Skin of body (tissue), 2 donors: ENCODE results near the gene UCK1. TPM values are rescaled to one million over a fixed set of nuclear protein-coding genes. Genes with fewer than 3 reads are reported as not detected.

Source experiments
- DNase-seq: peaks from one replicate; lab custom pipeline; 2025; lab: John Stamatoyannopoulos, UW
- total RNA-seq: library from RNA; depleted of rRNA; stranded (reverse); fragments of >200 nt; gene quantifications from one replicate; pipeline ENCODE4 v1.2.3, GENCODE V29; 2014

The UCK1 gene
- total RNA-seq, 1 donor from 2014 or later, result 11.4 TPM

GRCh38 chr9:131496844-131497405 is 34.1 kb downstream of the UCK1 start:
- no peak for DNase-seq

- no peak for DNase-seq
Measured at GRCh38 chr9:131495785-131496184, 35.3 kb downstream of the UCK1 start.

- no peak for DNase-seq
Measured at GRCh38 chr9:131494296-131494870, 36.7 kb downstream of the UCK1 start.

GRCh38 chr9:131492070-131492469 is 39.0 kb downstream of the UCK1 start:
- no peak for DNase-seq

GRCh38 chr9:131491001-131491710 is 39.9 kb downstream of the UCK1 start:
- no peak for DNase-seq

- DNase-seq, result no peak
Measured at GRCh38 chr9:131490514-131490913, 40.5 kb downstream of the UCK1 start.

- DNase-seq, result no peak
Measured at GRCh38 chr9:131487621-131488031, 43.4 kb downstream of the UCK1 start.

- DNase-seq, result no peak
Measured at GRCh38 chr9:131487001-131487400, 44.1 kb downstream of the UCK1 start.

GRCh38 chr9:131485728-131486422 is 45.2 kb downstream of the UCK1 start:
- no peak for DNase-seq

- no peak for DNase-seq
Measured at GRCh38 chr9:131485206-131485605, 45.9 kb downstream of the UCK1 start.

- no peak for DNase-seq
Measured at GRCh38 chr9:131484560-131485185, 46.4 kb downstream of the UCK1 start.

GRCh38 chr9:131484051-131484445 is 47.0 kb downstream of the UCK1 start:
- DNase-seq, result no peak

GRCh38 chr9:131483319-131484050 is 47.6 kb downstream of the UCK1 start:
- DNase-seq, result no peak

- DNase-seq, result no peak
Measured at GRCh38 chr9:131482343-131483006, 48.6 kb downstream of the UCK1 start.

- peak; percentile 44 for DNase-seq
Measured at GRCh38 chr9:131481441-131482342, 49.4 kb downstream of the UCK1 start.

- DNase-seq, result no peak
Measured at GRCh38 chr9:131480258-131480657, 50.8 kb downstream of the UCK1 start.

GRCh38 chr9:131478911-131479310 is 52.2 kb downstream of the UCK1 start:
- DNase-seq, result no peak

GRCh38 chr9:131478421-131478868 is 52.6 kb downstream of the UCK1 start:
- DNase-seq, result no peak

- DNase-seq, result no peak
Measured at GRCh38 chr9:131477816-131478419, 53.1 kb downstream of the UCK1 start.
